DMS53 (cell line): Measurements from ENCODE around the gene SALL2.

Experiments used
- DNase-seq: peaks from one replicate; lab custom pipeline; 2025; lab: John Stamatoyannopoulos, UW

The SALL2 gene

GRCh38 chr14:21476925-21477681 lies 49.0 kb downstream of the SALL2 start, which contains the start of the genes RAB2B and TOX4:
RAB2B (minus strand) TSS chr14:21476959; CDS start chr14:21476872, 87 bp downstream.
TOX4 (plus strand) TSS chr14:21477195; CDS start chr14:21477279, 84 bp downstream.
- DNase-seq = peak; percentile 93

GRCh38 chr14:21476523-21476924 lies 49.6 kb downstream of the SALL2 start:
- peak; percentile 83 for DNase-seq

- peak; percentile 2 for DNase-seq
Observed at GRCh38 chr14:21475767-21476522, 50.2 kb downstream of the SALL2 start.
